ENCODE measurements around the gene TAPBPL.

The TAPBPL gene

GRCh38 chr12:6438345-6438744, 13.5 kb upstream of the TAPBPL start:
- DNase-seq = no peak

GRCh38 chr12:6440391-6440790, 11.5 kb upstream of the TAPBPL start:
- no peak for DNase-seq

- no peak for DNase-seq
Observed at GRCh38 chr12:6442836-6443235, 9.0 kb upstream of the TAPBPL start.

- DNase-seq = no peak
Observed at GRCh38 chr12:6443361-6443983, 8.4 kb upstream of the TAPBPL start.

GRCh38 chr12:6444031-6444430, 7.8 kb upstream of the TAPBPL start:
- DNase-seq = no peak

- DNase-seq = no peak
Observed at GRCh38 chr12:6444704-6445688, 6.8 kb upstream of the TAPBPL start, which contains the start of gene CD27. TSS of gene CD27 (plus strand) at chr12:6444955. CDS start at chr12:6445096, 141 bp downstream.

- no peak for DNase-seq
Observed at GRCh38 chr12:6450091-6450868, 1.6 kb upstream of the TAPBPL start.

GRCh38 chr12:6450869-6451347, 934 bp upstream of the TAPBPL start:
- no peak for DNase-seq

GRCh38 chr12:6452245-6452943, 552 bp downstream of the TAPBPL start:
- no peak for DNase-seq

GRCh38 chr12:6452944-6453630, 1.2 kb downstream of the TAPBPL start:
- no peak for DNase-seq

- DNase-seq = no peak
Observed at GRCh38 chr12:6457220-6457945, 5.5 kb downstream of the TAPBPL start.

GRCh38 chr12:6458281-6459003, 6.6 kb downstream of the TAPBPL start:
- DNase-seq = no peak

GRCh38 chr12:6459004-6459337, 7.1 kb downstream of the TAPBPL start:
- no peak for DNase-seq

GRCh38 chr12:6460751-6461371, 9.0 kb downstream of the TAPBPL start:
- DNase-seq = peak; percentile 52

- peak; percentile 65 for DNase-seq
Observed at GRCh38 chr12:6461401-6462233, 9.8 kb downstream of the TAPBPL start.

- DNase-seq = no peak
Observed at GRCh38 chr12:6462234-6462995, 10.6 kb downstream of the TAPBPL start.

- no peak for DNase-seq
Observed at GRCh38 chr12:6463216-6463615, 11.4 kb downstream of the TAPBPL start.

GRCh38 chr12:6463858-6464257, 12.0 kb downstream of the TAPBPL start:
- no peak for DNase-seq

Measured in stimulated activated CD4-positive, alpha-beta T cell treated with anti-CD3 and anti-CD28 coated beads, Interleukin-4, amount 100 ng/mL, for 1 hour (primary cell).